Measurements from ENCODE around the gene TOX3.

The TOX3 gene

DNA sequence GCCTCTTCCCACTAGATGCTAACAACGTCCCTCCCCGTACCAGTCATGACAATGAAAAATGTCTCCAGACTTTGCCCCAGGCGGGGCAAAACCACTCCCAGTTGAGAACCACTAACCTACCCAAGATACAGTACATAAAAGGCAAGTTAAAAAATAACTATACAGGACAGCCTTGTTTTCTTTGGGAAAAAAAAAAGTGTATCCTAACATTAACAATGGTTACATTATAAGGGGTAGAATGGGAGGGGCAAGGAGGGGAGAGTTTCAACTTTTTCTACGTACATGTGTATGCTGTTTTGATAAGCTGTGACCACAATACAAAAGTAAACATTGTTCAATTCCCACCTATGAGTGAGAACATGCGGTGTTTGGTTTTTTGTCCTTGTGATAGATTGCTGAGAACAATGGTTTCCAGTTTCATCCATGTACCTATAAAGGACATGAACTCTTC, 94.9 kb downstream of the TOX3 start:
- no peak for DNase-seq (ENCODE audit: low read depth)

DNA sequence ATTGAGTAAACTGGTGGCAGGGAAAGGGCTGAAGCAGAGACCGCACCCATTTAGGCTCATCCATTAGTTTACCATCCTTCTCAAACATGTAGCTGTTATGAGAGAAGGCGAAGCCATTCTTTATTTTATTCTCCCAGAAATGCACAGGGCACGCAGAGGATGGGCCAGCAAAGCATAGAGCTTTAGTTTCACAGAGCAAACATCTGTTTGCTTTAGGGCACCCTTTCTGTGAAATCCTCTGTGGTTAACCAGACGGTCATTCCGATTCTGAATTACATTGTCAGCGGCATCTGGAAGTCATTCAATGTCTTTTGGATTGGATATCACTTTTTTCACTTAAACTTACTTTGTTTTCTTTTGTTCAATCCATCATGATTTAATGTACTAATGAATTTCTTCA, 96.0 kb downstream of the TOX3 start:
- no peak for DNase-seq (ENCODE audit: low read depth)

DNA sequence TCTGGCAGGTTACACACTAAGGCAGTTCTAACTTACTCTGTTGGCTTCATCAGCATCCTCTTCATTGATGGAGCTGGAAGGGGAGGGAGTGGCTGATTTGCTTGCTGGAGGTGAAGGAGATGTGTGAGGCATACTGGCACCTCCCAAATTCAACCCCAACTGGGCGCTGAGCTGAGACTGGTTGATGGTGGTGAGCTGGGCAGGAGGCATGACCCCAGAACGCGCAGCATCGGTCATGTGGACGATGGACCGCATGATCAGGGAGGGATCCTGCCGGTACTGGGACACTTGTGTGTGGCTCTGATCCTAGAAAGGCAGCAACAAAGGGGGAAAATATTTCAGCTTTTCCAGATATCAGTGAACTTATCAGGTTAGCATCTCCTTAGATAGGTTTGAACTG, 96.7 kb downstream of the TOX3 start:
- DNase-seq (ENCODE audit: low read depth), result no peak

DNA sequence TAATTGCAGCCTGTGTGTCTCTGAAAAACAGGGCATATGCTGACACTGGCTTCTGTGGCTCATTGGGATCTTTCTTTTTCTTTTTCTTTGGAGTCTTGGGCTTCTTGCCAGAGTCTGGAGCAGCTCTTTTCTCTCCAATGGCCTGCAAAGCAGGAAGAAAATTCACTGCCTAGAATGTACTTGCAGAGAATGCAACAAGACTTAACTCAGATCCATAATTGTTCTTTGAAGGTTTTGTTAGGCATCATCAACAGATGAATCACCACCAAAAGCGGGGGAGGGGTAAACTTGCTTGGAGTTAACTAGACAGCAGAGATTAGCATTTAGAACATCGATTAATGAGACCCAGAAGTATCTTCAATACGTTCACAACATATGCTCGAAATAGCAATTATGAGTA, 100.9 kb downstream of the TOX3 start:
- no peak for DNase-seq (ENCODE audit: low read depth)

DNA sequence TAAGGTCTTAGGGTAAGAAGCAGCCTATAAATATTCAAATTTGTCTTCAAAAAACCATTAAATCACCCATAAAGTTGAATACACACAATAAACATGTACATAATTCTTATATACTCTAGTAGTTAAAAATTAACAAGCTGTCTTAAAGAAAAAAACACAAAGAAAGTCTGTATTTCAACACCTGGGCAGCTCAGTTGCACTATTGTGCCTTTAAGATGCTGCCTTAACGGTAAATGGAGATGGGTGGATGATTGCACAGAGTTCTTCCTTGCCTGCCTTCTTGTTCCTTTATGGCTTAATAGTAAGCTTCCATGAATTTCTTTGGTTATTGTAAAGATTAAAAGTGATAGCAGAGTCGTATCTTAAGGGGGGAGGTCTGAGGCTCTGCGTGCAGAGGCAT, 105.1 kb downstream of the TOX3 start:
- DNase-seq (ENCODE audit: low read depth), result no peak

DNA sequence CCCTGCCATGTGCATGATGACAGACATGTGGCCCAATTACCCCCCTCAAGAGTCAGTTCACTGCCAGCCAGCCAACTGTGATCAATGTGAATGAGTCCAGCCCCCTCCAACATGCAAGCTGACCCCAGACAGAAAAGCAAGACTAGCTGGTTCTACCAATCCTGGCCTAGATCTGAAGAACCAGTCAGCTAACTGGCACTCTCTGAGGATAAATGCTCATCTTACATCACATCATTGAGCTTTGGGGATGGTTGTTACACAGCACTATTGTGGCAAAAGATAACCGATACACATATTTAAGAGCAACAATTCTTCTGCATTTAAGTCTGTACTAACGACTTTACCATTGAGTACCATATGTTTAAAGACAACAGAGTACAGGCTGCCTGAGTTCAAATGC, 106.7 kb downstream of the TOX3 start:
- no peak for DNase-seq (ENCODE audit: low read depth)

DNA sequence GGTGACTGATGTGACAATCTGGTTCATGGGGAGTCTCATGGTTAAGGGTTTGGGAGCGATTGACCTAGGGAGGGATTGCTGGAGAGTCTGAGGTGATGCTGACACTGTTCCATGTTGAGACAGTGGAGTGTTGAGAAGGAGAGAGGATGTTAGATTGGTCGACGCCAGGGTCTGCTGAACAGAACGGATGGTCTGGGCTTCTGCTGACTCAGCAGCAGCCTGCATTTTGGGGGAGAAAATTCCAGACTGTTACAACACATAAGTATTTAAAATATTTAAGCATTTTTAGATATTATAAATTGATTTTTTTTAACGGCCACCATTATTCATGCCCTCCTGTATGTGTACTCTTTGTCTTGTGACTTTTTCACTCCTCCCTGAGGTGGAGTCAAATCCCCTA, 107.2 kb downstream of the TOX3 start:
- DNase-seq (ENCODE audit: low read depth), result no peak

DNA sequence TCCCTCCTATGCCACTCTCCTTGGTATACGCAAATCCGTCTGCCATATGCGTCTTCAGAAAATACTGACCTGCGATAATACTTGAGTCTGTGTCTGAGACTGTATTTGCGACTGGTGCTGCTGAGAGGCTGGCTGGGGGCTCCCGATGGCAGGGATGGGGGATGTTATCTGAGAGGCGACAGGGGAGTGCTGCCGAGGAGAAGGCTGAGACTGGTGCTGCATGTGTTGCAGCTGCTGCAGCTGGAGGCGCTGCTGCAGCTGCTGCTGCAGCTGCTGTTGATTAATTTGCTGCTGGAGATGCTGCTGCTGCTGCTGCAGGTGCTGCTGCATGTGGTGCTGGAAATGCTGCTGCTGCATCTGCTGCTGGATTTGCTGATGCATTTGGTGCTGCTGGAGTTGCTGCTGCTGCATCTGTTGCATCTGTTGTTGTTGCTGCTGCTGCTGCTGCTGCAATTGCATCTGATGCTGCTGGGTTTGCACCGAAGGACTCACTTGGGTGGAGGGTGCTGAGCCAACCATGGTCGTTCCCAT, 107.7 kb downstream of the TOX3 start:
- no peak for DNase-seq (ENCODE audit: low read depth)

DNA sequence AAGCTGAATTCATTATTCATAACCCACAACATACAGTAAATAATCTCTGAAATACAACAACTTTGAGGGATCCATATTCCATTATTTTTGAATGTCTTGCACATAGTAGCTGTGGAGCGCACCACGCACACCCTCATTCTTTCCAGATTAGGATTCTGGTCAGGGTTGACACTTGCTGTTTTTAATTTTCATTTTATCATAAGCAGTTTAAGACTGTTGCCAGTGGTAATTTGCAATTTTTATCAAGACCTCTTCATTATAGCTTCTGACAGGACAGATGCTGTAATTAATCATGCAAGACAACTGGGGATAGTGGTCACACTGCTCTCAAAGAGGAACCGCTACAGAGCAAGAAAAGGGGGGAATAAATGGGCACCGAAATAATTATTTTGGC, 109.7 kb downstream of the TOX3 start:
- DNase-seq (ENCODE audit: low read depth), result no peak

DNA sequence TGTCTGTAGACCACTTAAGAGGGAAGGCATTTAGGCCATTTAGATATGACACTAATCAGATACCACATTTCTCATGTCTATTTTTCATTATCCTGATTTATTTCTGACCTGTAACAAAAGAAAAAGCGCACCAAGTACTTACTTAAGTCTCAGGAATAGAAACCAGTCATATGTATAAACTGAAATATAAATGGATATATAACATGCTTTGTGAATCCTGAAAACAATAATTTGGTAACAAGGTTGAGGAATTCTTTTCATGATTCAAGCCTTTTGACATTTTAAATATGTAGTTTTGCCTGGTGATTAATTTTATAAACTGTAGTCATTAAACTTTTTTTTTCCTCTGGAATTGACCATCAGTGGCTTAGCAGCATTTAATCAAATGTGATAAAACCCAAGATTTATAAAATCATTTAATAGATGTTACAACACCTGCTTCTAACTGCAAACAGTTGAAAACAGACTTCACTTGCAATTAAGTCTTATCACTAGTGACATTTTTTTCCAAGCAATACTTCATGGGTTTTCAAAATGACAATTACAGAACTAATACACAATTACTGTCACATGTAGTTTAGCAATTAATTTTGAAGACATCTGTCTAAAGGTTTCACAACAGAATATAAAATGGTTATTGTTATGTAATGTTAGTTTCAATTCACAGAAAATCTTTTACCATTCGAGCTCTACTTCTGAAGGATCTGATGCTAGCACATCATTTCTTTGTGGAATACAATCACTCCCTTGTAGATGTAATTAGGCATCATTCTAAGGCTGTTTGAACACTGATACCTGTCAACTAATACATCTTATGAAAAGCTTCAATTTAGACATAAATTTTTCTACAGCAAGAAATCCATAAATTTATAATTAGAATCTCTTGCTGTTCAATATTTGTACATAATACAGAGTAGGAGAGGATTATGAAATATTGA, 110.3 kb downstream of the TOX3 start:
- no peak for DNase-seq (ENCODE audit: low read depth)

DNA sequence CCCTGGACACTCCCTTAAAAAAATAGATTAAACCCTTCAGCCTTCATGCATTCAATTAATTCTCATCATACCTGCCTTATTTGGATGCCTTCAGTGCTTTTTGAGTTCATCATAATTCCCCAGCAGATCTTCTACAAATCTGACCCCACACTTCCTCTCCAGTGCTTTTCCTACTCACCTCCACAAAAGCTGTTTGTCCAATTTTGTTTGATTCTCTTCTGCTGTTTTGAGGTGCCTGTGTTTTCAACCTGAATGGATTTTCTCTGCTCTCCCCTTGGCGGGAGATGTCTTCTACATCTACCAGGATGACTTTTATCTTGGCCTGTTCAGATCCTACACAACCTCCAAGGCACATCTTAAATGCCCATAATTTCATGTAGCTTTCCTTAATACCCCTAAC, 112.7 kb downstream of the TOX3 start:
- DNase-seq (ENCODE audit: low read depth), result no peak

DNA sequence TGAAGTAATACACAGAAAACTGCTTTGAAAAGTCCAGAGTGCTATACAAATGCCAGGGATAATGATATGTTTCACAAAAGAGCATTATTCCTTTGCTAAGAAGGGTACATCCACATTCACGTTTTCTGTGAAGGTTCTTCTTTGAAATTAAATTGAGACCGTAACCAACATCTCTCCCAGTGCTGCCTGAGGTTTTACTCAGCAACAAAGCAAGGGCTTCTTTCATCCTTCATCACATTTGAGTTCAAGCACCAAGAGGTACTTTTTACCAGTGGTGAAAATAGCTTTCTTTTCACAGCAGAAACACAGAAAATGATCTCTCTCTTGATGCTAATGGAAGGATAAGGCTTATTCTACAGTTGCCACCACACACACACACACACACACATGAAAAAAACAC, 113.3 kb downstream of the TOX3 start:
- DNase-seq (ENCODE audit: low read depth), result no peak

DNA sequence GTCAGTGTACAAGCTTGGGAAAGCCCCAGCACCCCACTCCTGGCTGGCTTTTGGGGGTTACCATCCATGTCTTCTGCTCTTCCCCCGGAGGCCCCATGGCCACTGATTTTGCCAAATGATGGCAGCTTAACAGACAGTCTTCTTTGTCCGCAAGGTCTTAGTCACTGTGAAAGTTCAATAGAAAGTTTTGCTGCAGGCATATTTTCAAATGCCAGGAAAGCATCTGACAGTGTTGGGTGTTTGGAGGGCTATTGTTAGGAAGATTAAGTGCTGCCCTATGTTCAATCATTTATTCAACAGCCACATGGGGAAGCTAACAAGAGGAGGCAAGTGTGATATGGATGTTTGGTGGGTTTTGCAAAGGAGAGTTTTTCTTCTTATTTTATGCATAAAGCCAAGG, 122.4 kb downstream of the TOX3 start:
- no peak for DNase-seq (ENCODE audit: low read depth)

DNA sequence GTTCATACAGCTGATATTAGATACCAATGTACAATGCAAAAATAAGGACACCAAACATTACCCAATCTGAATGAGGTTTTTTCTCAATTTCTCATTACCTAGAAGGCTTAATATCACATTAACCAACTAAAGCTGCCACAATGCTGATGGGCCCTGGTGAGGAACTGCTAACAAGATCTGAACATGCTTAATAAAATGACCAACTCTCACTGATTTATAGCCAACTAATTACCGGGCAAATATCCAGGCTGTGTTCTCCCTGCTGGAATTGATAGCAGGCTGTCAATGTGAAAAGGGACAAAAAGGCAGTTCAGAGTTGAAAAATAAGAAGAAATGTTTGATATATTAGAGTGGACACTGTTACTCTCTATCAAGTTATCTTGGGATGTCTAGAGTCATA, 124.6 kb downstream of the TOX3 start:
- DNase-seq (ENCODE audit: low read depth), result no peak

DNA sequence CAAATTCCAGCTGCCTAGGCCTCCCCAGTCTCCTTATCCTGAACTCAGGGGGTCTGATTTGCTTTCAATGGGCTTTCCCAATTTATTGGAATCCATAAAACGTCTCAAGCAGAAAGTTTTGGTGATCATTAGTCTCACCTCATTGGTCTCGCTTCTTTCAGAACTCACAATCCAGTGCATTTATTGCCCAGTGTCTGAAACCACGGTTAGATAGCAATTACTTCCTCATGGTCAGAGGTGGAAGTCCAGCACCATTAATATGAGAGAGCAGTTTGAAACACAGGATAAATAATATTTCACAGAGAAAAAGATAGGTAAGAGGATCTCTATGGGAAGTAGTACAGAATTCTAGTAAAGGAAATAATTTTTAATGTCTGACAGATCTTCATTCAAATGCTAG, 128.7 kb downstream of the TOX3 start:
- DNase-seq (ENCODE audit: low read depth), result no peak

DNA sequence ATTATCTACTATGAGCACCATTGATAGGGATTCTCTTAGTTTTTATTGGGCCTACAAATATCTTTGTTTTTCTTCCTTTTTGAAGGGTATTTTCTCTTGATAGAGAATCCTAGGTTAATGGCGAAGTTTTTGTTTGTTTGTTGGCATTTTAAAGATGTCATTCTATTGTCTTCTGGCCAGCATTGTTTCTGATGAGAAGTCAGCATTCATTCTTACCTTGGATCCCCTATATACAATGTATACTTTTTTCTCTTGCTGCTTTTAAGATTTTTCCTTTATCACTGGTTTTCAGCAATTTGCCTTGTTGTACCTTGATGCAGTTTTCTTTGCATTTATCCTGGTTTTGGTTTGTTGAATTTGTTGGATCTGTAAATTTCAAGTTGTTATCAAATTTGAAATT, 130.1 kb downstream of the TOX3 start:
- no peak for DNase-seq (ENCODE audit: low read depth)

DNA sequence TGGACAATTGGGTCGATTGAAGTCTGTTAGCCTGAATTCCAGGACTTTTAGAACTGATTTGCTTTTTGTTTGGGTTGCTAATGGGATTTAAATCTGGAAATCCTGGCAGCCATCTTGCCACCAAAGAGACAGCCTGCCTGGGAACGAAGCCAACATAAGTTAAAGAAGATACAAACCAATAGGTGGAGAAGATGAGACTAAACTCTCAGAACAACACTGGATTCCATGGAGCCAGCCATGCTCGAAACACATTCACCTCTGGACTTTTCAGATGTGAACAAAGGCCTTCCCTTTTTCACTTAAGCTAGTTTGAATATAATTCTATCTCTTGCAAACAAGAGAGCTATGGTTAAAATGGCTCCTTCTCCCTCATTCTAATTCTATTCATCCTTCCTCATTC, 135.9 kb downstream of the TOX3 start:
- DNase-seq (ENCODE audit: low read depth), result no peak

DNA sequence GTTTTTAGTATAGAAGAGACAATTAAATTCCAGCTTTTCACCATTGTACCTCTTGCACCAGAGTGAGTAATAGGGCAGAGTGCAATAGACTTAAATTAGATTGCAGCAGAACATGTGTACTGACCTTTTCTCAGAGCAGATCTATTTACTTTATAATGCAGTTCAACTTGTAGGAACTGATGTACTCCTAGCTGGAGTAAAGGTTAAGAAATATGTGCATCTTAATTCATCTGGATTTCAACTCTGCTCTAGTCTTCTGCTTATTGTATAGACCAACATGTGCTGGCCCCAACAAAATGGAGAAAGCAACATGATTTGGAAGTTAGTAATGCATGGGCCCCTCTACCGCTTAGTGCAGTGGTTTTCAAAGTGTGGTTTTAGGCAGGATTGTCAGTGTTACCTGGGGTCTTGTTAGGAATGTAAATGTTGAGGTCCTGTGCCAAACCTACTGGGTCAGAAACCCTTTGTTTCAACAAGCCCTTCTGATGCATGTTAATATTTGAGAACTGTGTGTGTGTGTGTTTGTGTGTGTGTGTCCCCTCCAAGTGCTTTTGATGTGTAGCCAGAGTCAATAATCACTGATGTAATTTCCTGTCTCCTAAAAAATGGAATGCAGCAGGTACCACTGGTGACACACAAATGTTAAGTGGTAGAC, 138.6 kb downstream of the TOX3 start:
- no peak for DNase-seq (ENCODE audit: low read depth)

DNA sequence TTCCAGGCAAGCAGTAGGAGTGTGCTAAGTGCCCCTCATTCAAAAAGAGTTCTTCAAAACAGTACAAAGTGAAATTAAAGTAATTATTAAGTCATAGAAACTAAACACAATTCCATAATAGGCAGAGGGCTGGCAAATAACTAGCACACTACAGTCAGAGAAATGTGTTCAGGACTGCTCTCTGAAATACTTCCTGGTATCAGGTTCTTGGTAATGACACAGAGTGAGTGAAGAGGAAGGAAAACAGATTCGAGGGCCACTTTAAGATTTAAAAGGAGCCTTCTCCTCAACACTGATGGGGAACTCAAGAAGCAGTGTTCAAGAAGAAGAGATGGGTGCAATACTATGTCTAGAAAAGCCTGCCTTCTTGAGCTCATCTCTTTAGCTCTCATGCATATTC, 139.2 kb downstream of the TOX3 start:
- DNase-seq (ENCODE audit: low read depth), result no peak

DNA sequence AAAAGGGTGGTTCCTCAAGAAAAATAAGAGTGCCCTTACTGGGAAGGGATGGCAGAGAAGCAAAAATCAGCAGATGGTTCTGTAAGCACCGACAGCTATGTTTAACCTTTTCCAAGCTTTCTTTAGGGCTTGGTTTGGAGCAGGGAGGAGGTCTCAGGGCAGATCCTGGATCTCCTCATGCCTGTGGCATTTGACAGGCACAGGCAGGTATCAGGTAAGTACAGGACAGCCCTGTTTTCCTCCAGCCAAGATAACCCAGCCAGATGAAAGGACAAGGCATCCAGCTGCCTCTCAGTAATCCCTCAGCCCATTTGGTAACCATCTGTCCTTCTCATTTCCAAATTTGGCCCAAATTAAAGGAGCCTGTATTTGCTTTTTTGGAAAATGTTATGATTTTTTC, 141.5 kb downstream of the TOX3 start:
- no peak for DNase-seq (ENCODE audit: low read depth)

DNA sequence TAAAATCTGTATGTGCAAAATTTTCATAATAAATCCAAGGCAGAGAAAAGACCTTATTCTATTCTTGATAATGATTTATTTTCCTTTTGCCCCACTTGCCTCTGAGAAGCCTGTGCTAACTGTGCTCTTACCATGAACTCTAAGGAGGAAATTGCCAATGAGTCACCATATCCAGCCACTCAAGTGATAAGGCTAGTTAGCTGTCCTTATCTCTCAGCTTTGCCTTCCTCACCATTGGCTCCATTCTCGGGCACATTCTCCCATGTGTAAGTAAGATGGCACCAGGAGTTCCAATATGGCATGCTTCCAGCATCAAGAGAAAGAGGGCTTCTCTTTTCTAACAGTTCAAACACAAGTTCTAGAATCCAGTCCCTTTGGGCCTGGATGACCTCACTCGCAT, 142.4 kb downstream of the TOX3 start:
- DNase-seq (ENCODE audit: low read depth), result no peak

DNA sequence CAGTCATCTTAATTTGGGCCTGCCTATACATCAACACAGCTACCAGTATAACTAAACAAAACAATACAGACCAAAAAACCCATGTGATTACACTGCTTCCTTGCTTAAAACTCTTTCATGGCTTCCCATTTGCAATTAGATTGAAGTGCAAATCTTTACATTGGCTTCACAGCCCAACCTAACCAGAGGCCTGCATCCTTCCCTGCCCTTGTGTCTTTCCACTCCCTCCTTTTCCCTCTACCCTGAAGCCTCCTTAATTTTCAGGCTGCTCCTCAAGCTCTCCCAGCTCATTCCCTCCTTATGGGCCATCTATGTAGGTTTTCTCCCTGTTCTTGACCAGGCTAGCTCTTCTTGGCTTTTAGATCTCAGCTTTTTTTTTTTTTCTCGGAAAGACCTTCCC, 147.8 kb downstream of the TOX3 start:
- no peak for DNase-seq (ENCODE audit: low read depth)

DNA sequence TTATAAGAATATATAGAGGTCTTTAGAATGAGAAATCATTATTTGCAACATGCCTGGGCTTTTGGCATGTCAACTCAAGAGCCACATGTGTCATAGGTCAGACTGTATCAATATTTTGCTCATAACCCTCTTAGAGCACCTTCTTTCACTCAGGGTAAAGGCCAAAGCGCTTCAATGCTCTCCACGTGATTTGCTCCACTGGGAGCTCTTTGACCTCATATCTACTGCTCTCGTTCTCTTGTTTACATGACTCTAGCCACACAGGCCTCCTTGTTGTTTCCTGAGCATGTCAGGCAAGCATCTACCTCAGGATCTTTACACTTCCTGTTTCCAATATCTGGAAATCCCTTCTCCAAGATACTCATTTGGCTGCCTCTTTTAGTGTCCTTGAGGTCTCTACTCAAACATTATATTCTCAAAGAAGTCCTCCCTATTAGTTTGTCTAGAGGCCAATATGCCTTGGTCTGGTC, 148.4 kb downstream of the TOX3 start:
- DNase-seq (ENCODE audit: low read depth), result no peak
